Activated CD8-positive, alpha-beta T cell treated with anti-CD3 and anti-CD28 coated beads for 36 hours (primary cell): ENCODE measurements around the gene HK1. TPM values are rescaled to one million over a fixed set of nuclear protein-coding genes. Genes with fewer than 3 reads are reported as not detected.

ENCODE experiments used
- ATAC-seq: fragments of 200-7000 bp; cut with Tn5 transposase; one replicate; pipeline ENCODE4 v1.10.0; 2021; ENCODE audit warnings: mild to moderate bottlenecking, moderate library complexity
- CTCF ChIA-PET: fragments of 350-600 bp; sonication (Branson Sonifier 250); formaldehyde crosslinking; loops from one replicate; lab custom pipeline; 2021; ENCODE audit warnings: antibody characterized with exemption; lab: Charles Lee
- POLR2A ChIA-PET: fragments of 350-600 bp; sonication (Branson Sonifier 250); formaldehyde crosslinking; loops from one replicate; lab custom pipeline; 2021; ENCODE audit warnings: antibody characterized with exemption; lab: Charles Lee
- DNase-seq: peaks from one replicate; pipeline ENCODE4 v3.0.0-alpha.2; 2020
- H3K27ac Mint-ChIP-seq: one replicate; pipeline ENCODE4 v1.8.0; 2021; ENCODE audit warnings: mild to moderate bottlenecking, mixed read lengths
- H3K27me3 Mint-ChIP-seq: one replicate; pipeline ENCODE4 v1.8.0; 2021; ENCODE audit warnings: mixed read lengths
- H3K36me3 Mint-ChIP-seq: one replicate; pipeline ENCODE4 v1.8.0; 2021; ENCODE audit warnings: low read depth, mixed read lengths
- H3K4me1 Mint-ChIP-seq: one replicate; pipeline ENCODE4 v1.8.0; 2021; ENCODE audit warnings: low read depth, mixed read lengths
- H3K4me3 Mint-ChIP-seq: one replicate; pipeline ENCODE4 v1.8.0; 2021; ENCODE audit warnings: mild to moderate bottlenecking, moderate library complexity, mixed read lengths
- H3K9me3 Mint-ChIP-seq: one replicate; pipeline ENCODE4 v1.8.0; 2021; ENCODE audit warnings: mixed read lengths
- CTCF ChIP-seq: fragments of 200-600 bp; IDR thresholded peaks from one replicate; pipeline ENCODE4 v1.8.0; 2022; ENCODE audit warnings: antibody characterized with exemption, mild to moderate bottlenecking
- intact Hi-C: fragments of 100-400 bp; cut with micrococcal nuclease; formaldehyde crosslinking; loops from one replicate; pipeline ENCODE4 v1.10.0; 2022
- total RNA-seq, 2 experiments: library from RNA; stranded (reverse); gene quantifications; one replicate each; pipeline ENCODE4 v1.2.3, GENCODE V29; 2021

The HK1 gene
- total RNA-seq, 2 experiments from 2014 or later, result 314 to 325 TPM

GRCh38 chr10:69383558-69383957 lies 105.3 kb downstream of the HK1 start:
- DNase-seq (no peak), ATAC-seq (no peak)
- H3K27ac Mint-ChIP-seq, result no peak overlapping the region
- H3K36me3 Mint-ChIP-seq, result peaks cover 69% of the 10 kb centered on the region
- intact Hi-C loops, result no loop called here
- H3K9me3 Mint-ChIP-seq, result no peaks in the 10 kb centered on the region
- no peaks in the 10 kb centered on the region for H3K27me3 Mint-ChIP-seq
- H3K4me1 Mint-ChIP-seq, result no peaks in the 10 kb centered on the region
- TF ChIP-seq CTCF, result no peak
- POLR2A ChIA-PET, result interaction anchor here (1.4 kb wide), 1 partner anchor 19 kb away, joined by 7 read pairs; no protein-coding TSS in a partner anchor
- no peak overlapping the region for H3K4me3 Mint-ChIP-seq
- CTCF ChIA-PET, result no interaction called here

- Mint-ChIP-seq H3K27ac (no peak overlapping the region), H3K4me1 (no peaks in the 10 kb centered on the region), H3K36me3 (peaks cover 73% of the 10 kb centered on the region), H3K27me3 (no peaks in the 10 kb centered on the region), H3K4me3 (no peak overlapping the region), H3K9me3 (no peaks in the 10 kb centered on the region)
- ATAC-seq (no peak), DNase-seq (no peak)
- POLR2A ChIA-PET, result no interaction called here
- intact Hi-C loops, result no loop called here
- CTCF ChIA-PET, result no interaction called here
- TF ChIP-seq CTCF, result no peak
These were observed 106.0 kb downstream of the HK1 start for GRCh38 chr10:69384320-69384719.

GRCh38 chr10:69385454-69386350 lies 107.4 kb downstream of the HK1 start:
- DNase-seq, result no peak
- TF ChIP-seq CTCF, result no peak
- CTCF ChIA-PET, result interaction anchor here (0.6 to 1.2 kb wide), 2 partner anchors 21 to 23 kb away, joined by 3 read pairs; no protein-coding TSS in a partner anchor
- POLR2A ChIA-PET, result no interaction called here
- Mint-ChIP-seq H3K27me3 (no peaks in the 10 kb centered on the region), H3K36me3 (peaks cover 69% of the 10 kb centered on the region), H3K4me3 (no peak overlapping the region), H3K27ac (no peak overlapping the region), H3K9me3 (no peaks in the 10 kb centered on the region), H3K4me1 (peaks cover 3% of the 10 kb centered on the region)
- no peak for ATAC-seq
- intact Hi-C loops, result no loop called here

- ChIA-PET POLR2A (interaction anchor here (0.7 kb wide), 1 partner anchor 34 kb away, joined by 3 read pairs; no protein-coding TSS in a partner anchor), CTCF (interaction anchor here (0.7 kb wide), 1 partner anchor 149 kb away, joined by 3 read pairs; no protein-coding TSS in a partner anchor)
- intact Hi-C loops, result no loop called here
- H3K27ac Mint-ChIP-seq, result no peak overlapping the region
- H3K27me3 Mint-ChIP-seq, result no peaks in the 10 kb centered on the region
- no peak for DNase-seq
- H3K9me3 Mint-ChIP-seq, result no peaks in the 10 kb centered on the region
- no peak for TF ChIP-seq CTCF
- H3K4me3 Mint-ChIP-seq, result no peak overlapping the region
- peaks cover 16% of the 10 kb centered on the region for H3K4me1 Mint-ChIP-seq
- ATAC-seq, result no peak
- H3K36me3 Mint-ChIP-seq, result peaks cover 76% of the 10 kb centered on the region
These were observed 109.2 kb downstream of the HK1 start for GRCh38 chr10:69387500-69387899.

GRCh38 chr10:69388488-69388887 lies 110.2 kb downstream of the HK1 start:
- no peak for DNase-seq
- intact Hi-C loops, result no loop called here
- Mint-ChIP-seq H3K27me3 (no peaks in the 10 kb centered on the region), H3K27ac (no peak overlapping the region), H3K4me1 (peaks cover 18% of the 10 kb centered on the region), H3K36me3 (peaks cover 72% of the 10 kb centered on the region), H3K4me3 (no peak overlapping the region), H3K9me3 (no peaks in the 10 kb centered on the region)
- TF ChIP-seq CTCF, result no peak
- POLR2A ChIA-PET, result interaction anchor here (0.6 kb wide), 1 partner anchor 8 kb away, joined by 3 read pairs; no protein-coding TSS in a partner anchor
- no peak for ATAC-seq
- CTCF ChIA-PET, result interaction anchor here (0.7 to 5.9 kb wide), 3 partner anchors 19 to 151 kb away, joined by 3 to 96 read pairs (median 3); no protein-coding TSS in a partner anchor
